HG03520 (cell line): Measurements from ENCODE around the gene SOX6.
"Not testable (repeated sequence)": the region's sequence is repeated elsewhere in the genome, so short reads cannot be mapped to it uniquely, and the experiment has no call there.

Source experiments
- ATAC-seq: cut with Tn5 transposase; IDR thresholded peaks from one replicate; pipeline ENCODE4 v1.9.1; 2021; ENCODE audit warnings: mild to moderate bottlenecking, moderate library complexity; ENCODE audit not compliant: unreplicated experiment

The SOX6 gene

DNA sequence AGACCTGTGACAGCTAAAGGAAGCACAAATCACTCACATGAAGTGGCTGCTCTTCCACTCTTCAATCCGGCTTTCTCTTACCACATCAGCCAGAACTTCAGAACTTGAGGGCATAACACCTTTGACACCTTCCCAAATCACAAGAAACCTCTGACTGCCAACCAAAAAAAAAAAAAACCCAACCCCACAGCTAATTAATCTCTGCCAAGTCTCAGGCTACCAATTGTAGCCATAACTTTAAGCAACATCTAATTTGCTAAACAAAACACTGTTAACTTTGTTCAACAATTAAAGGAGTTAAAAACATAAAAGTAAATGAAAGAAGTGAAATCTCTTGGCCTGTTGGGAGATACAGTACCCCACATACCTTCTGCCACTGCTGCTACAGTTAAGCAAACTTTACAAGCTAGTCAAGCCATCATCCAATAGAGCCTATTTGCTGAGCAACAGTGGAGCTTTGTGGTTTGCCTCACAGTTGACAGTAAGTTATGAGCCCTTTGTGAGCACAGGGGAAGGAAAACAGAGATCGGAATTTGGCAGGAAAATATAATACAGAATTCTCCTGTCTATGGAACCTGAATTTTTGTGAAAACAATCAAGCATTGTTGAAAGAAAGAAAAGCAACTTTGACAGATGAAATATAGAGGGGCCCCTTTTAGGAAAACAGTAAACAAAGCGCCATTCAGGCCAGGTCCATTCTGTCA is at the start of gene SOX6:
TSS of gene SOX6 (minus strand) at position 490 of the 704 bp plus-strand sequence. CDS start 15,298 bp downstream, outside the sequence.
- no peak for ATAC-seq

DNA sequence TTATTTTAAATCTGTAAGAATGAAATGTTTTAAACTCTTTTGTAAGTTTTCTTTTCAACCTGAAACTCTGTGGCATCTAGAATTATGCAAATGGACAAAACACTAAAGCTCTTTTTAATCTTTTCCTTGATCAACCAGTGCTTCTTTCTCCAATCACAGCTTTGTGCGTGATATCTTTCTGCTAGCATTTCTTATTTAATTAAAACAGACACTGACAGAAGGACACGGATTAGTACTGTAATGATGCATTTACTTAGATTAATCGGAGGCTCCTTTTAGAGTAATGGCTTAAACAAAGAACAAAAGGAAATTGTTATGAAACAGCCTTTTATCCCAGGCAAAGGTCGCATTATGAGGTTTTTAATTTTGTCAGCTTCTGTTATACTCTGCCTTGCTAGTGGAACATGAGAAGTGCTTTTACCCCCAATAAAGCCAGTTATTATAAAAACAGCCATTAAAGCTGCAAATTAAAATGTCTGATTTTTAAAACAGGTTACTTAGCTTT is 48.5 kb upstream of the SOX6 start:
- no peak for ATAC-seq

DNA sequence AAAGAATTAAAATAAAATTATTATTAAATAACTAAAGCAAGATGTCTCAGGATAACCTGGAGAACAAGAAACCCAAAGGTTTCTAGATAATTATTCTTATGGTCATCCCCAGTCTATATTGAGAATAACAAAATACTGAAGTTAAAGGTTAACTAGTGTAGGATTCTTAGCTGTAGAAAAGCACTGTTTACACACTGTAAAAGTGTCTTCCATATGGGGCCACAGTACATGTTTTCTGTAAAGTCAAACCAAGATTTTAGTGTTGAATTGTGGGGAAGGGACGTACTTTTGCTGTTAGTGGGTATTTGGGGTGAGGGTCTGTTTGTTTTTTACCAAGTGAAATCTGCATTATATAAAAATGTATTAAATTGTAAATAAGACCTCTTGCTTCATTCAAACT is 47.5 kb upstream of the SOX6 start:
- no peak for ATAC-seq

DNA sequence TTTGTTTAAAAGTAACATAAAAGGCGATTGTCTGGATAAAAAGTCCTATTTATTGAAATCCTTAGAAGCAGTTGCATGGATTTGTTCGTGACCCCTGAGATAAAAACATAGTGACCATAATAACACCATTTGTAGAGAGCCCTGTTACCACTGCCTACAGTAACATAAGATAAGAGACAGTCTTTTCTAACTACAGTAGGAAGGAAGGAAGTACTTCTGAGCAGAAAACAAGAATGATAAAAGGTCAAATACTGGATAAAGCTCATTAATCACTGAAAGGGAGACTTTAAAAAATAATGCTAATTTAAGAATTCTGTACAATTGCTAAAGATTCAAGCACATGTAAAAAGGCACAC is 47.1 kb upstream of the SOX6 start:
- ATAC-seq: no peak

DNA sequence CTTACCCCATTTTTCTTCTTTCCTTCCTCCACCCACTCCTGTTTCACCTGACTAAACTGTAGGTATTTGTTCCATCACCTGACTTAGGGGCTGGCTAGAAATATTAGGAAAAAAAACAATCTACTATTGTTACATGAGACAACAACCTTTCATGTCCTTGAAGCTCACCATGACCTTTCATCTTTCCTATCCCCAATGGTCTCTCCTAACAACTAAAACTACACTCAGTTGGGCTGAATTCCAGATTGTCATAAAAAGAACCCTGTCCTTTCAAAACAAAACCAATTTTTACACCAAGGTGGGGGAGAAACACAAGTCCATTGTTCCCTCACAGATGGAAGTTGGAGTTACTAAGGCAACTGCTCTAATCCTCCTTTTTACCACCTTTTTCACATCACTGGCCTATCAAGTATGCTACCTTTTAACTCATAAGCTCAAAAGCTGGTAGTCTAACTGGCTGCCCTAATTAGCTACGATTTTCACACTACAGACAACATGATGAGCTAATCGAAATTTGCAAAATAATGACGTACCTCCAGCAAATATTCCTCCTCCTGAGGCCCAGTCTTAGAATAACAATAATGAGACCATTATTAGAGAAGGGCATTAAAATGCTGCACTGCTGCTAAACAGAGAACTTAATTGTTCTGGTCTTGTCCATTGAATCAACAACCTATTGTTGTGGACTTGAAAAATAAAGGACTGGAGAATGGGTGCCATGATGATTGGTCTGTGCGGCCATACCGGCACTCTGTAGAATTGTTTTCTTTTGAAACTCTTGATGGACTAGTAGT is 46.5 kb upstream of the SOX6 start:
- no peak for ATAC-seq

DNA sequence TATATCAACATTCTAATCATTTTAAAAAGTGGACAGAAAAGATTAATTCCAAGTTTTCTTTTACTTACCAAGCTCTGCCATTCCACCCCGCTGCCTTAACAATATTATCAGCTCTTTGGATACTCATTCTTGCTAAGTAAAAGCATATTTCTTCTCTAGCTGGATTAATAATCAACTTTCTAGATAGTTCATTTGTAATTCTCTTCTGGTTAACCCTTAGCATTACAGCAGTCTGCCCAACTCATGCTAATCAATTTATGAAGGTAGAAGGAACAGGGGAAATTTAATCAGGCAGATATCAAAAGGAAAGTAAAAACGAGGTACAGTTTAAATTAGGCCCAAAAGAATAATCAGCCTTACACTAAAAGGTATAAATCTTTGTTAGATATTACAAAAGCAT is 41.0 kb upstream of the SOX6 start:
- no peak for ATAC-seq

DNA sequence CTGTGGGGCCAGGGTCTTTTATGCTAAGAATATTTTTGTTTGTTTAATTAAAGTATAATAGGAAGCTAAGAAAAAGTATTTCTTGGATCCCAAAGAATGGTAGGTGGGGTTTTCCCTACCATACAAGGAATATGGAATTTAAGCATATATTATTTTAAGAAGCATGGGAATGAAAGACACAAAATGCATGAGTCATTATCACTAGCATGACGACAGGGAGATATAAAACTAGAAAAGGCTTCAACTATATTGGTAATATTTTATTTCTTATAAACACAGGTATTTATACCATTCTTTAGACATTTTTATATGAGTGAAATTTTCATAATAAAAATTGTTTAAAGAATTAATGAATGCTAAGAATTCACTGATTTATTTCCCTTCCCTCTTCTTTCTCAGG is 39.3 kb upstream of the SOX6 start:
- ATAC-seq: no peak

DNA sequence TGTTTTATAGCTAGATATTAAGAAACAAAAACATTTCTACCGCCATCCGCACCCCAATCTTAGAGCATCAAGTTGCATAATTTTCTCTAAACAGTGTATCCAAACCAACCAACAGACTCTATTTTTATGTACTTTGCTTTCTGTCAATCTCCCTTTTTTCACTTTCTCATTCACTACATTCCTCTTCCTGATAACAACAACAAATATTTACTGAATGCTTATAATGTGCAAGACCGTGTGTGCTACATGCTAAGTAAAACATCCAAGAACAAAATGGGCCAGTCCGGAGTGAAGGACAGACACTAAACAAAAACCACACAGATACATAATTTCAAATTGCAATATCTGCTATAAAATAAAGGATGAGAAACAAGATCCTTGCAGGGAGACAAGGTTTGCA is 38.6 kb upstream of the SOX6 start:
- no peak for ATAC-seq

DNA sequence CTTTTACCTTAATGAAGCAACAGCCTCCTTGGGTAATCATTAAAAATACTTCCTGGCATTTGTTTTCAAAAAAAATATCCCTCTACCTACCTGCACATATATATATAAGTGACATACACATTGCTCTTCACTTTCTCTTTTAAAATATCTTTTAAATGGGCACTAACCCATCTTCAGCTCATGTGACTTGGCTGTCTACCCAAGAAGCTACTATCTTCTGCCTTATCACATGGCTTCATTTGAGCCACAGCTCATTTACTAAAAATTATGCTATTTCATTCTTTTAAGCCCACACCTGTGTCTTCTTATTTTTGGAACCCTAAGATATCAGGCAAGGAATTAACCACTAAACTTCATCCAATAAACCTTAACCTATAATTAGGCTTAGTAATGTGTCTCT is 37.0 kb upstream of the SOX6 start:
- ATAC-seq: no peak

DNA sequence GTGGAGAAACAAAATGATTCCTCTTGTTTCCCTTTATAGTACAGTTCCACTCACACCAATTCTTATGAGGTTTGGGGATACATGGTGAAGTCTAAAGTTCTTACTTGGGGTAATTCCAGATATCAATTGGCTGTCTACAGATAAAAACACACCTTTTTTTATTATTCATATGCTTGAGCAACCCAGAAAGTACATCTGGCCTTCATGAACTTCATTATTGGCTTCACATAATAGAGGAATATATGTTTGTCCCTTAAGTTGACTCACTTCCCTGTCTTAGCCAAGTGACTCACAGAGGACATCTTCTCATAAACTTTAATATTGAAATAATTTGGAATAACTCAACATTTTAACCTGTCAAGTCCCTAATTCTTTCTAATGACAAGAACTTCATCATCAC is 36.3 kb upstream of the SOX6 start:
- ATAC-seq: no peak

DNA sequence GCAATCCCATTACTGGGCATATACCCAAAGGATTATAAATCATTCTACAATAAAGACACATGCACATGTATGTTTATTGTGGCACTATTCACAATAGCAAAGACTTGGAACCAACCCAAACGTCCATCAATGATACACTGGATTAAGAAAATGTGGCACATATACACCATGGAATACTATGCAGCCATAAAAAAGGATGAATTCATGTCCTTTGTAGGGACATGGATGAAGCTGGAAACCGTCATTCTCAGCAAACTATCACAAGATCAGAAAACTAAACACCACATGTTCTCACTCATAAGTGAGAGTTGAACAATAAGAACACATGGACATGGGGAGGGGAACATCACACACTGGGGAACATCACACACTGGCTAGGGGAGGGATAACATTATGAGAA is 34.5 kb upstream of the SOX6 start:
- ATAC-seq: not testable (repeated sequence)

DNA sequence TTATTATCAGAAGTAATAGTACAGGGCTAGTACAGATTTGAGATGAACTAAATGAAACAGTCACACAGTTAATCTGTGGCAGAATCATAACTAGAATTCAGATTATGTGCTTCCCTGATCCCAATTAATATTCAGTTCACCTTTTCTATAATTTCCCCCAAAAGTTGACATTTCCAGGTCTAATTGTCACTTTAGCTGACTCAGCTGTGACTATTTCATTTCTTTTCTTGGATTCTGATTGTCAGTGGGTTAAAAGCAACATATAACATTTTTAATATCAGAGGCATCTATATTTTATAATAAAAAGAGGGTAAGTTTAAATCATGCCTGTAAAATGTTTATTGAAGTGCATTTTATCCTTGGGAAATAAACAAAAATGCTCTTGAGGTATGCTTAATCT is 28.8 kb upstream of the SOX6 start:
- no peak for ATAC-seq

DNA sequence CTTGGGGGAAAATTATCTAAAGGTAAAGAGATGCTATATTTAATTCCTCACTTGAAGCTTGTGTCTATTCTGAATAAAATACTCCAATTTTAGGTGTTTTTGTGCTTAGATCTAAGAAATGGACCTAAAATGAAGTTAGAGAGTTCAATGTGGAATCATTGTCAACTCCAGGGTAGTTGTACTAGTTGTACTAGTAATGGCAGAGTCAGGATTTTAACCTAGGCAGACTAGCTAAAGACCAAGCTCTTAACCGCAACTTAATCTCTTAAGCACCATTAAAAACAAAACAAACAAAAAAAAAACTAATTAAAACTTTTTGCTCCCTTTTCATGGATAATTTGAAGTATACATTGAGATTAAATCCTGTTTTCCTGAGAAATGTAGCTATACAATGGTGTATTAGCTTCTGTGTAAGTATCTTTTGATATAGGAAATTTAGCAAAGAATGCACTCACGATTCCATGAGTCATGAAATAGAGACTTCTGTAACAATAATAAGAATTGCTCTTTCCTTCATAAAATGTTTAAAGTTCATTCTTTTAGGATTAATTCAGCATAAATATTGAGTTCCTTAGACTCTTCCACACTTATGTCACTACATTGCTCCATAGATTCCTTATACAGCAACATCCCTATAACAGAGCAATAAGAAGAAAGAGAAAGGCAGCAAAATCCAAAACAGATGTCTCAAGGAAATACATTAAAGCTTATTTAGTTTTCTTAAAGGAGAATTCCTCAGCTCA is 26.5 kb upstream of the SOX6 start:
- ATAC-seq: no peak

DNA sequence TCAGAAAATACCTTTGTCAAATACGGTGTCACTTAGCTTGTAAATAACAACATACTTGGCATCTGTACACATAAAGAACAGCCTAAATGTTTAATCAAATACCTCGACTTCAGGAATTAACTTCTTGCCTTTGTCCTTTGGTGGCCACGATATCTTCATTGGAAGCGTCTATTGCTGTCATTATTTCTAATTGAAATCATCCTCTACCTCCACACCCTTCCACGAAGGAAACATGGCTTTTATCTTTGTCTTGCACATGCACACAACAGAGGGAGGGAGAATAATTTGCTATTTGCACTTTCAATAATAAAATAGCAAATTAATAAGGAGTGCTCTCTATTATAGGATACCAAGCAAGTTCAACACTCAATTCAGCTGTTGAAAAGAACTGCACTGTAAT is 25.8 kb upstream of the SOX6 start:
- ATAC-seq: no peak

DNA sequence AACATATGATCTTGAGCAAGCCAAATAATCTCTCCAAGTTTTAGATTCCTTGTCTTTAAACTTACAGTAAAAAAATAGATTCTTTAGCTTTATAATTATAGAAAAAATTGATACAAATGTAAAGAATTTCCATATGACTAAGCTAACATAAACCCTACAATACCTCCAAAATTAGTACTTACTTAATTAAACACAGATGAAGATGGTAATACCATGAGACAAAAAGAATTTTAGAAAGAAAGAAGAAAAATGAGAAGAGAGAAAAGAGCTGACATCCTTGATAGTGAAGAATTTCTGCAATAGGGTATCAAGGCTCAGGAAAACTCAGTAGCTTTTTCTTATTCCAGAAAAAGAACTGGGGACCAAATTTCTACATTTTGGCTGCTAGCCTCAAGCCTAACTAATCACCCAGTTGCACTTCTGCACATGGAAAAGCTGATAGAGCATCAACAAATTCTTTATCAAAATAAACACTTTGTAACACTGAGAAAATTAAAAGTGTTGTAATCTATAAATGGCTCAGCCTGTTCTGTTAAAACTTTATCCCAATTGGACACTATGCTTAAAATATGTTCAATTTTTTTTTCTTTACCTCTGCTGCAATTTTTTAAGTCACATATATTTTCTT is 24.7 kb upstream of the SOX6 start:
- no peak for ATAC-seq

DNA sequence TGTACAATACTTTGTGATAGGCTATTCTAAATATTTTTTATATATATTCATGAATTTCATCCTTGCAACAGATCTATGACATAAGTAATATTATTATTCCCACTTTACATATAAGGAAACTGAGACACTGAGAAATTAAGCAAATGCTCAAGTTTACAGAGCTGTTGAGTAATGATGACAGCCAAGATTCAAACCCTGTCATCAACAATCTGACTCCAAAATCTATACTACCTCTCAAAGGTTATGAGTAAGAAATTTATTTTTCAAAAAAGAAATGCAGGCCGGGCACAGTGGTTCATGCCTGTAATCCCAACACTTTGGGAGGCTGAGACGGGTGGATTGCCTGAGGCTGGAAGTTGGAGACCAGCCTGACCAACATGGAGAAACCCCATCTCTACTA is 22.6 kb upstream of the SOX6 start:
- ATAC-seq: no peak

DNA sequence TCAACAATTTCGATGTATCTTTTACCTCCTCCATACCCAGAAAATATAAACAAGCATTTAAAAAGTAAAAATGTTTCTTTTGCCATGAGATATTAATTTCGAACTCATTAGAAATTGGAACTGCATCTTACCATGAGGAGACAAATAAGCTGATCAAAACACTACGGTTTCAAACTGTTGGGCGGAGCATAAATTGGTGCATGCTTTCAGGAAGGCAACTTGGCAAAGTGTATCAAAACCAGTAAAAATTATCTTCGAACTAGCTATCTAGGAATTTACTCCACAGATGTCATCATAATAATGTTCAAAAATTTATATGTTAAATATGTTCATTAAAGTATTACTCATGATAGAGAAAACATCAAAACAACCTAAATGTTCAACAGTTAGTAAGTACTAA is 21.4 kb upstream of the SOX6 start:
- ATAC-seq: no peak

DNA sequence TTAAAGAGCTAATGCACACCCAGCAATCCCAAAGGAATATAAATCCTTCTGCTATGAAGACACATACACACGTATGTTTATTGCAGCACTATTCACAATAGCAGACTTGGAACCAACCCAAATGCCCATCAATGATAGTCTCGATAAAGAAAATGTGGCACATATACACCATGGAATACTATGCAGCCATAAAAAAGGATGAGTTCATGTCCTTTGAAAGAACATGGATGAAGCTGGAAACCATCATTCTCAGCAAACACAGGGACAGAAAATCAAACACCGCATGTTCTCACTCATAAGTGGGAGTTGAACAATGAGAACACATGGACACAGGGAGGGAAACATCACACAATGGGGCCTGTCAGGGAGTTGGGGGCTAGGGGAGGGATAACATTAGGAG is 19.3 kb upstream of the SOX6 start:
- not testable (repeated sequence) for ATAC-seq

DNA sequence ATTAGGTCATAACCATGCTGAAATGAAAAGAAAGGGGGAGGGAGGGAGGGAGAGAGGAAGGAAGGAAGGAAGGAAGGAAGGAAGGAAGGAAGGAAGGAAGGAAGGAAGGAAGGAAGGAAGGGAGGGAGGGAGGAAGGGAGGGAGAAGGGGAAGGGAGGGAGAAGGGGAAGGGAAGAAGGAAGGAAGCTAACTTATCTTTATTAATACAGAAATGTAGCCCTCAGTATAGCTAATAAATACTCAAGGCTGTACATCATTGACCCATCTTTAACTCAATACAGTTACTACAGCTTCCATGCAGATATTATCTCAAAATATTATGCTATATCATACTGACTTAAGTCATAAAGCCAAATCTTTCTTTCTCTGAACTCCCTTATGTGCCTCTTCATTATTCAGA is 17.4 kb upstream of the SOX6 start:
- no peak for ATAC-seq

DNA sequence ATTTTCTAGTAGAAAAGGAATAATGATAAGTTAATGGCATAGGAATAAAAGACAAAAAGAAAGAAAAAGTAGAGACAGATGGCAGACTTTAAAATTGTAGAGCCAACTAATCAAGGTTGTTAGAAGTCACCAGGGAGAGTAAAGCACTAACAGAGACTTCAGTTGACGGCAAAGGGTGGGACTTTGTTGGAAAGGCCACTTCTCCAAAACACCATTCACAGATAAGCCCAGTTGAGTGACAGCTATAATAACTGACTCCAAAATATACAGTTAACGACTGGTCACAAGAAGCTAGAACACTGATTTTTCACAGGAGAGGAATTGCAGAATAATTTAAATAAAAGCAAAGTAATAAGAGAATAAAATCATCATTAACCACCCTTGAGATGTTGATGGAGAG is 16.0 kb upstream of the SOX6 start:
- ATAC-seq: no peak

DNA sequence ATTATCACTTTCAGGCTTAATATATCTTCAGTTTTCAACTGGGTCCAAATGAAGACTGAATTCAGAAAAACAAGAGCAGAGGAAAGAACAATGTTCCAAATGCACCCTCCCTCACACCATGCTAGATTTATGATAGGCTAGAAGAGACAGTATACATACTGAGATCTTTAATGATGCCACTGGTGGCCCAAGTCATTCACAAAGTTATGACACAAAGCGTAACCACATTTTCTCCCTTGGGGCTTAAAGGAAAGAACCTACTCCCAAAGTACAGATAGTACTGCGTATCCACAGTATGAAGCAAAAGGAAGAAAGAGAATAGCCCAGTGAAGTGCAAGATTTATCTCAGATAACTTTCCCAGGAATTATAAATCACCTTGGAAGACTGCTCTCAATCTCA is 10.9 kb upstream of the SOX6 start:
- ATAC-seq: no peak
